GM18498 (cell line): ENCODE measurements around the gene SEC23A.
"Not testable (repeated sequence)": the region's sequence is repeated elsewhere in the genome, so short reads cannot be mapped to it uniquely, and the experiment has no call there.

Source experiments
- ATAC-seq: cut with Tn5 transposase; IDR thresholded peaks from one replicate; pipeline ENCODE4 v1.9.1; 2021; ENCODE audit warnings: mild to moderate bottlenecking, moderate library complexity; ENCODE audit not compliant: unreplicated experiment

The SEC23A gene

DNA sequence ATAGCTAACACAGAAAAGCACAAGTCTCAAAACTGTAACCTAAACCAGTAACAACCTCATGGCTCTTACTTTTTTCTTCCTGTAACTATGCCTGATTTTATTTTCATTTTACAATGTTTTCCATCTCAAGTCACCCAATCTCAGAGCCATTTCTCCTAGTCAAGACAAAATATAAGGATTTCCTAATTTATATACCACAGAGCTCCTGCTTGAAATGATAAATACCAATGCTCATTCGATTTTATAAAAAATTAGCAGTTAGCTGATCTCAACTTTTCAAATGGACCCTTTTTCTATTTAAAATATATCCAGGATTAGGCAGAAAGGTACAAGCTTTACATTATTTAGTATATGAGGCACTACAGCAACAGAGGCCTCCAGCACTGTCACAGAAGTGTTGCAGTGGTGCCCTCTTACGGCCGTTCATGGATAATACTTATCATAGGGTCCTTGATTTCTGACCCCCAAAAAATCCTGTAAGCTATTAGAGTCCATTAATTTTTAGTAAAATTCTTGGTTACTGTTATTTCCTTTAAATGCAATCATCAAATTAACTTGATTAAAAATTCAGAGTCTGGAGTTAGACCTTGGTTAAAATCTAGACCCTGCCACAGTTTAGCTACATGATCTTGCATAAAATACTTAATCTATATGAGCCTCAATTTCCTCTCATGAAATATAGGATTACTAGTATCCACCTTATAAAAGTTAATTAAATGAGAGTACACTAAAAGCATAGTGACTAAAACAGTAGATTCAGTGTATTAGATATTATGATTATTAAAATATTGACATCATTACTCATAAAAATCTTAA is 68.3 kb downstream of the SEC23A start:
- ATAC-seq = no peak

GRCh38 chr14:39033371-39033770 is 69.7 kb downstream of the SEC23A start:
- no peak for ATAC-seq

DNA sequence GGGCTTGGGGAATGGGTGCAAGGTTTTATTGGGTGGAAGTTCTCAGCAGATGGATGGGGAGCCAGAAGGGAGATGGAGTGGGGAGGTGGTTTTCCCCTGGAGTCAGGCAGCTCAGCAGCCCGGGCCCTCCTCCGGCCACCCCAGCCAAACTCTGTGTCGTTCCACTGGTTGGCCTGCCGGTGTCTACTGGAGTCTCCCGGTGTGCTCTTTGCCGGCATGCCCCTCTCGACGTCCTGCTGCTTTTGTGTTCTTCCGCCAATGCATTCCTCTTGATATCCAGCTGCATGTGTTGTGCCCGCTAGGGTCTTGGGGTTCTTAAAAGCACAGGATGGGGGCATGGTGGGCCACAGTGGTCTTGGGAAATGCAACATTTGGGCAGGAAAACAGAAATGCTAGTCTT is 72.8 kb downstream of the SEC23A start:
- no peak for ATAC-seq

GRCh38 chr14:39029789-39030188 is 73.2 kb downstream of the SEC23A start:
- no peak for ATAC-seq

- no peak for ATAC-seq
These were observed 74.4 kb downstream of the SEC23A start for GRCh38 chr14:39028620-39029019.

- no peak for ATAC-seq
These were observed 77.0 kb downstream of the SEC23A start for GRCh38 chr14:39025810-39026627.

- ATAC-seq = no peak
These were observed 77.7 kb downstream of the SEC23A start for GRCh38 chr14:39025250-39025809.

- ATAC-seq = no peak
These were observed 78.8 kb downstream of the SEC23A start for GRCh38 chr14:39023939-39024871.

DNA sequence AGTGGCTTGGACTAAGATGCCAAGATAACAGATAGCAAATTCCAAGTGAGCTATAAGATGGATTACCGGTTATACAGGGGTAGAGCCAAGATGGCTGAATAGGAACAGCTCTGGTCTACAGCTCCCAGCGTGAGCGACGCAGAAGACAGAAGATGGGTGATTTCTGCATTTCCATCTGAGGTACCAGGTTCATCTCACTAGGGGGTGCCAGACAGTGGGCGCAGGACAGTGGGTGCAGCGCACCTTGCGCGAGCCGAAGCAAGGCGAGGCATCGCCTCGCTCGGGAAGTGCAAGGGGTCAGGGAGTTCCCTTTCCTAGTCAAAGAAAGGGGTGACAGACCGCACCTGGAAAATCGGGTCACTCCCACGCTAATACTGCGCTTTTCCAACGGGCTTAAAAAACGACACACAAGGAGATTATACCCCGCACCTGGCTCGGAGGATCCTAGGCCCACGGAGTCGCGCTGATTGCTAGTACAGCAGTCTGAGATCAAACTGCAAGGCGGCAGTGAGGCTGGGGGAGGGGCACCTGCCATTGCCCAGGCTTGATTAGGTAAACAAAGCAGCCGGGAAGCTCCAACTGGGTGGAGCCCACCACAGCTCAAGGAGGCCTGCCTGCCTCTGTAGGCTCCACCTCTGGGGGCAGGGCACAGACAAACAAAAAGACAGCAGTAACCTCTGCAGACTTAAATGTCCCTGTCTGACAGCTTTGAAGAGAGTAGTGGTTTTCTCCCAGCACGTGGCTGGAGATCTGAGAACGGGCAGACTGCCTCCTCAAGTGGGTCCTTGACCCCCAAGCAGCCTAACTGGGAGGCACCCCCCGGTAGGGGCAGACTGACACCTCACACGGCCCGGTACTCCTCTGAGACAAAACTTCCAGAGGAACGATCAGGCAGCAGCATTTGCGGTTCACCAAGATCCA is 85.7 kb downstream of the SEC23A start:
- ATAC-seq = not testable (repeated sequence)

GRCh38 chr14:39016733-39017095 is 86.3 kb downstream of the SEC23A start:
- ATAC-seq = no peak

DNA sequence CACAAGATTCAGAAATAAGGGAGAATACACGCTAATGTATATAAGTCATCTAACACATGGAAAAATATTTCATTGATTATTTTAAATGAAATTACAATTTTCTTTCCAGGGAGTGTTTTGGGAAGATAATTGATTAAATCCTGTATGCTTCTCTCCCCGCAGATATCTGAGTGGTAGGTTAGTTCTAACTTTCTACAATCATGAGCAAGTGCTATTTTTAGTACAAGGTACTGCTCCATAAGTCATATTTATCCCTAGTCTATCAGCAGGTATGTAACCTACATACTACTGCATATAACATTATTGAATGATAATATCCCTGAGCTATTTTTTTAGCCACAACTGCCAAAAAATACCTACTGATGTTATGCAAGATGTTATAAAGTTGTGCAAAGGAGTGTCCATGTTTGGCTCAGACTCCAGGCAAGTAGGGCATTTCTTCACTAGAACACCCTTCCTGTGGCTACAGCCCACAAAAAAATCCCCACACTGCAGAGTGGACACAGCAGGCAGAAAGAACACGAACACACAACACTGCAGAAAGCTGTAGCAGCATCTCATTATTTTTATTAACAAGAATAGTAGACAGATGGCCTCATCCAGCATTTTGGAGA is 87.0 kb downstream of the SEC23A start:
- no peak for ATAC-seq

DNA sequence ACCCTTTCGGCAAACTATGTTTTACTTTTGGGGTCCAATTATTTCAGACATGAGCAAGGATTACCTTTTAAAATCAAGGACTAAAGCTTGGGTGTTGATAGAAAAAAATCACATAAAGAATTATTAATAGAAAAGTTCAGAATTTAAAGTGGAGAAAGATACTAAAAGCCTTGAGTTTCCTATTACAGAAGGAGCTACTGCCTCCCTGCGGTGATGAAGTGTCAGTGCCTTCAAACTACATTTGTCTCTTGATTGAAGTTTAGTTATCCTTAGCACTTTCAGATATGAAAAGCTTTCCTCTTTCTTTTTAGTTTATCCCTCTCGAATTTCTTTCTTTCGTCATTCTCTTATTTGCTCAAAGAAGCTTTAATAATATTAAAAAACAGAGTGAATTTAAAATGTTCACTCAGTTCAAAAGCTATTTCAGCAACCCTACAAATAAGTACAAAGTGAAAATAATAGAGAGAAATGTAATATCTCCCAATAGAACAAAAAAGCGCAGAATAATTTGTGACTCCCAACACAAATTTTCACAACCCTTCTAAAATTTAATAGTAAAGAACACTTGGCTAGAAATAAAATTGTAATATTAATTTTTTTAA is 87.6 kb downstream of the SEC23A start:
- peak; percentile 78 for ATAC-seq

GRCh38 chr14:39014460-39014859 is 88.6 kb downstream of the SEC23A start:
- no peak for ATAC-seq

DNA sequence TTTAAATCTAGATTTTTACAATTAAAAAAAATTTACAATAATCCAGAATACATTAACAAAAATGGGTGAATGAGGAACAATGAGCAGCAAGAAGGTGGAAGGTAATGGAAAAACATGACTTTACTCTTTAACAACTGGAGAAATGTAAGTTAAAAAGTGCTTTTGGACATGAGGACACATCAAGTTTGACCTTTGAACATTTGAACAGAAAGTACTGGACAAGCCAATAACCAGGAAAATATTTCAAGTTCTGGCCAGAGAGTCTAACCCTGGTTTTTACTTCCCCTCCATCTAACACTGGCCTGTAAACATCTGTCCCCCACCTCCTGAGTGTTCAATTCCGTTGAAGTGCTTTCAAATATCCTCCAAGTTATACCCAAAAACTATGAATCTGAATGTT is 94.1 kb downstream of the SEC23A start:
- ATAC-seq = not testable (repeated sequence)

DNA sequence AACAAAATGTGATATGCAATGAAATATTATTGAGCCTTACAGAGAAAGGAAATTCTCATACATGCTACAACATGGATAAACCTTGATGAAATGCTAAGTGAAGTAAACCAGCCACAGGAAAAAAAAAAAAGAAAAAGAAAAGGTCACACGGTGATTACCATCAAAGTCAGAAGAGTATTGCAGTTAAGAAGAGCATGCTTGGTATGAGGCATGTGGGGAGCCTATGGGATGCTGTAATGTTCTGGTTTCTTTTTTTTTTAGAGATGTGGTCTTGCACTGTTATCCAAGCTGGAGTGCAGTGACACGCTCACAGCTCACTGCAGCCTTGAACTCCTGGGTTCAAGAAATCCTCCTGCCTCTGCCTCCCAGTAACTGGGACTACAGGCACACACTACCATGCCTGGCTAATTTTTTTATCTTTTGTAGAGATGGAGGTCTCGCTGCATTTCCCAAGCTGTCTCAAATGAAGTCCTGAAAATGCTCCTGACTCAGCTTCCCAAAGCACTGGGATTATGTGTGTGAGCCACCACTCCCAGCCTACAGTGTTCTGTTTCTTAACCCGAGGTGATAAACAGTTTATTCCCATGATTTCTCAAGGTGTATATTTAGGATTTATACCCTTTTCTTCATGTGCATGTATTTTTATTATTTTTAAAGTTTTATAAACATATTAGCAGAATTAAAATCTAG is 96.2 kb downstream of the SEC23A start:
- no peak for ATAC-seq

DNA sequence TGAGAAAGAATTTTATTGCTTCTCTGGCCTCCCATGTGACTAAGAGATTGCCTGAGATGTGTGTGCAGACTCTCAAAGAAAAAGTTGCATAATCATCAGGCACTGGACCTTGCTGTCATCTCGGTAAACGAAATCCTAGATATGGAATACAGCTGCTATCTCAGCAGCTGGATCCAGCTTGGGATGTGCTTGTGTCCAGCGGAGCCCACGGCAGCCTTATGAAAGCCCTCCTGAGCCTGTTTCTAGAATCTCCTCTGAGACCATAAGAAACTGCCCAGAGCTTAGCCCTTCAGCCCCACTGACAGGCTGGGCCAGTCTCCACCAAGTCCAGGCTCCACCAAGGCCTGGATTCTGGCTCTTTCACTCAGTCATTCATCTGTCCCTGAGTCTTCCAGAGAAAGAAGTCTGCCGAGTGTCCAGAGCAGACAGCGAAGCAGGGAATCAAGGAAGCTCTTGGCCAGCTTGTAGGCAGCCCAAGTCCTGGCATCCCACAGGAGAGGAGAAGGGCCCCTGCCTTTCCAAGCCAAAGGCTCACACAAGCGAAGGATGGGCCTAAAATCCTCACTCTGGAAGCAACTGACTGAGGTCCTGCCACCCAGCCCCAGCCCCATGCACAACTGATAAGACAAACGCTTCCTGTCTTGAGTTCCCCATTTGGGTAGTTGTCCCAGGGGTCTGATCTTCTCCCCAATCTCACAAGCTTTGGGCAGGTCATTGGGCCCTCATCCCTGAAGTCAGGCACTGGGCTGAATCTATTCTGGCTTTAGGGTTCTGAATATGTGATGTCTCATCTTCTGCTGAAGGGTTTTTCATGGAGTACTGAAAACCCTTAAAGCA is 97.8 kb downstream of the SEC23A start:
- ATAC-seq = no peak

- peak; percentile 50 for ATAC-seq
These were observed 103.1 kb downstream of the SEC23A start for GRCh38 chr14:38999949-39000348.
